H1 (cell line): Measurements from ENCODE around the gene R3HDML. TPM values are rescaled to one million over a fixed set of nuclear protein-coding genes. Genes with fewer than 3 reads are reported as not detected.

ENCODE experiments used
- CTCF ChIA-PET: fragments of 300-600 bp; sonication (Branson Sonifier 250); formaldehyde crosslinking; loops from one replicate; lab custom pipeline; 2021; ENCODE audit not compliant: partially characterized antibody; lab: Charles Lee
- POLR2A ChIA-PET: fragments of 300-600 bp; sonication (Branson Sonifier 250); formaldehyde crosslinking; loops from one replicate; lab custom pipeline; 2021; ENCODE audit warnings: inconsistent platforms; ENCODE audit not compliant: partially characterized antibody; lab: Charles Lee
- DNase-seq, 2 experiments: peaks; one replicate each; pipeline versions ENCODE4 v3.0.0 to v3.0.0-alpha.2; 2010 to 2022; ENCODE audit warnings: low spot score in 2 of 2, low read depth in 1 of 2, mixed read lengths in 1 of 2
- FAIRE-seq: peaks from 2 replicates; lab custom pipeline; 2011; peaks lifted over from hg19 to GRCh38; lab: Jason Lieb, UNC
- H2AFZ ChIP-seq: 2 replicates; pipeline ENCODE4 v1.8.1; 2012; ENCODE audit warnings: low read length, inconsistent platforms
- H2AK5ac ChIP-seq: 2 replicates; pipeline ENCODE4 v1.6.1; 2013; ENCODE audit warnings: low read depth, low read length
- H2BK120ac ChIP-seq: replicated peaks from 2 replicates; pipeline ENCODE3; 2013; ENCODE audit warnings: low read depth, low read length, inconsistent platforms
- H2BK12ac ChIP-seq: 2 replicates; pipeline ENCODE4 v1.6.1; 2013; ENCODE audit warnings: low read depth, low read length
- H2BK15ac ChIP-seq: 2 replicates; pipeline ENCODE4 v1.6.1; 2013; ENCODE audit warnings: low read length
- H2BK20ac ChIP-seq: 2 replicates; pipeline ENCODE4 v1.6.1; 2013; ENCODE audit warnings: low read length
- H2BK5ac ChIP-seq: 2 replicates; pipeline ENCODE4 v1.6.1; 2013; ENCODE audit warnings: low read depth, low read length
- H3K14ac ChIP-seq: 2 replicates; pipeline ENCODE4 v1.6.1; 2013; ENCODE audit warnings: inconsistent platforms; ENCODE audit not compliant: insufficient read length
- H3K18ac ChIP-seq: 2 replicates; pipeline ENCODE4 v1.6.1; 2013; ENCODE audit warnings: low read length; ENCODE audit errors: extremely low read depth
- H3K23ac ChIP-seq: 2 replicates; pipeline ENCODE4 v1.6.1; 2013; ENCODE audit warnings: inconsistent platforms; ENCODE audit not compliant: insufficient read length
- H3K23me2 ChIP-seq: 2 replicates; pipeline ENCODE4 v1.6.1; 2013; ENCODE audit warnings: low read depth, low read length
- H3K27ac ChIP-seq: 2 replicates; pipeline ENCODE4 v1.6.1; 2011; ENCODE audit warnings: low read depth, low read length, inconsistent platforms
- H3K27me3 ChIP-seq, 4 experiments: replicated peaks in 1 of 4; 1 replicate in 1 of 4; 2 replicates in 3 of 4; pipeline versions ENCODE4 v1.6.1 to v1.8.1; 2011 to 2013; ENCODE audit warnings: low read length in 3 of 4, mild to moderate bottlenecking in 3 of 4, inconsistent platforms in 2 of 4, mixed read lengths in 2 of 4, moderate library complexity in 1 of 4; ENCODE audit not compliant: control insufficient read depth in 3 of 4, insufficient read depth in 3 of 4; ENCODE audit errors: extremely low read depth in 1 of 4
- H3K36me3 ChIP-seq, 4 experiments: 2 replicates each; pipeline versions ENCODE4 v1.6.1 to v1.8.1; 2011 to 2013; ENCODE audit warnings: mild to moderate bottlenecking in 4 of 4, low read length in 3 of 4, moderate library complexity in 2 of 4, control low read depth in 1 of 4, inconsistent platforms in 1 of 4; ENCODE audit not compliant: insufficient read depth in 4 of 4, control insufficient read depth in 2 of 4
- H3K4ac ChIP-seq: replicated peaks from 2 replicates; pipeline ENCODE3; 2013; ENCODE audit warnings: low read length, low read depth, mixed read lengths, inconsistent platforms; ENCODE audit not compliant: insufficient read length
- H3K4me1 ChIP-seq, 4 experiments: replicated peaks in 1 of 4; 1 replicate in 1 of 4; 2 replicates in 3 of 4; pipeline versions ENCODE4 v1.6.1 to v1.8.1; 2011 to 2013; ENCODE audit warnings: low read length in 3 of 4, inconsistent platforms in 2 of 4, mixed read lengths in 1 of 4; ENCODE audit not compliant: insufficient read depth in 4 of 4, control insufficient read depth in 3 of 4
- H3K4me2 ChIP-seq, 2 experiments: 2 replicates each; pipeline versions ENCODE4 v1.6.1 to v1.8.1; 2011 to 2013; ENCODE audit warnings: low read depth in 2 of 2, low read length in 2 of 2, control low read depth in 1 of 2, inconsistent platforms in 1 of 2, mild to moderate bottlenecking in 1 of 2; ENCODE audit not compliant: insufficient read depth in 1 of 2
- H3K4me3 ChIP-seq, 4 experiments: fragments of 200-600, 300-600 bp in 1 of 4; sonication (generic), shearing (Covaris generic), sonication (Bioruptor Twin) in 1 of 4; 2 replicates each; pipeline versions ENCODE4 v1.5.1 to v1.8.1; 2011 to 2016; ENCODE audit warnings: low read length in 4 of 4, low read depth in 3 of 4, control low read depth in 2 of 4, inconsistent platforms in 2 of 4, mild to moderate bottlenecking in 2 of 4, mixed read lengths in 1 of 4, moderate library complexity in 1 of 4; ENCODE audit not compliant: insufficient read depth in 2 of 4; ENCODE audit errors: extremely low read depth in 1 of 4
- H3K56ac ChIP-seq: replicated peaks from 2 replicates; pipeline ENCODE3; 2013; ENCODE audit warnings: low read depth, mild to moderate bottlenecking, mixed read lengths, low read length, inconsistent platforms; ENCODE audit not compliant: insufficient read length
- H3K79me1 ChIP-seq: 2 replicates; pipeline ENCODE4 v1.6.1; 2013; ENCODE audit warnings: low read depth, low read length, control low read depth
- H3K79me2 ChIP-seq, 2 experiments: 2 replicates each; pipeline versions ENCODE4 v1.6.1 to v1.8.1; 2012 to 2013; ENCODE audit warnings: low read length in 2 of 2, mild to moderate bottlenecking in 2 of 2, inconsistent platforms in 1 of 2; ENCODE audit not compliant: insufficient read depth in 2 of 2, control insufficient read depth in 1 of 2
- H3K9ac ChIP-seq, 4 experiments: replicated peaks in 1 of 4; 1 replicate in 1 of 4; 2 replicates in 3 of 4; pipeline versions ENCODE4 v1.6.1 to v1.8.1; 2011 to 2013; ENCODE audit warnings: low read depth in 3 of 4, low read length in 3 of 4, control low read depth in 2 of 4, mild to moderate bottlenecking in 2 of 4, moderate library complexity in 2 of 4, inconsistent platforms in 1 of 4; ENCODE audit errors: extremely low read depth in 1 of 4
- H3K9me3 ChIP-seq, 2 experiments: 2 replicates each; pipeline versions ENCODE4 v1.6.1 to v1.8.1; 2012 to 2013; ENCODE audit warnings: mild to moderate bottlenecking in 2 of 2, moderate library complexity in 2 of 2, control low read depth in 1 of 2, inconsistent platforms in 1 of 2, low read depth in 1 of 2, low read length in 1 of 2, mixed read lengths in 1 of 2; ENCODE audit not compliant: insufficient read depth in 2 of 2
- H4K20me1 ChIP-seq, 2 experiments: replicated peaks in 1 of 2; 2 replicates each; pipeline versions ENCODE3 to v1.8.1; 2011 to 2013; ENCODE audit warnings: inconsistent platforms in 2 of 2, low read length in 2 of 2, mild to moderate bottlenecking in 1 of 2; ENCODE audit not compliant: insufficient read depth in 2 of 2, control insufficient read depth in 1 of 2
- H4K5ac ChIP-seq: 2 replicates; pipeline ENCODE4 v1.6.1; 2013; ENCODE audit warnings: low read length, low read depth, mixed read lengths, inconsistent platforms; ENCODE audit not compliant: insufficient read length
- H4K8ac ChIP-seq: 2 replicates; pipeline ENCODE4 v1.8.0; 2013; ENCODE audit warnings: mild to moderate bottlenecking, moderate library complexity, low read length, inconsistent platforms; ENCODE audit not compliant: insufficient read depth; ENCODE audit errors: extremely low read depth
- H4K91ac ChIP-seq: replicated peaks from 2 replicates; pipeline ENCODE3; 2013; ENCODE audit warnings: low read length, mixed read lengths, inconsistent platforms; ENCODE audit not compliant: insufficient read length
- CBX5 ChIP-seq: fragments of 300-800, 300-1000 bp; sonication (generic); IDR thresholded peaks from 2 replicates; pipeline ENCODE4 v1.7.1; 2016; ENCODE audit warnings: antibody characterized with exemption, low read length, low read depth
- CBX8 ChIP-seq: fragments of 300-800, 300-1000 bp; sonication (generic); IDR thresholded peaks from 2 replicates; pipeline ENCODE4 v1.7.1; 2016; ENCODE audit warnings: low read depth, low read length, borderline replicate concordance
- EZH2 ChIP-seq: fragments of 200-600 bp; sonication (generic); IDR thresholded peaks from 2 replicates; pipeline ENCODE4 v1.7.1; 2012; ENCODE audit warnings: low read depth, mild to moderate bottlenecking, moderate library complexity, low read length, inconsistent platforms; ENCODE audit not compliant: severe bottlenecking
- FOSL1 ChIP-seq: IDR thresholded peaks from 2 replicates; pipeline ENCODE4 v1.6.1; 2011; ENCODE audit warnings: mild to moderate bottlenecking, low read depth, low read length, moderate library complexity; ENCODE audit not compliant: insufficient read depth
- GABPA ChIP-seq: IDR thresholded peaks from 2 replicates; pipeline ENCODE4 v1.6.1; 2011; ENCODE audit warnings: mild to moderate bottlenecking, low read length, moderate library complexity, borderline replicate concordance; ENCODE audit not compliant: insufficient read depth
- KDM4A ChIP-seq: IDR thresholded peaks from one replicate; pipeline ENCODE4 v1.7.1; 2012; ENCODE audit warnings: low read depth, mild to moderate bottlenecking, moderate library complexity, low read length, inconsistent platforms; ENCODE audit not compliant: severe bottlenecking
- PHF8 ChIP-seq: fragments of 200-600 bp; sonication (generic); conservative IDR thresholded peaks from 2 replicates; pipeline ENCODE4 v1.7.1; 2012; ENCODE audit warnings: low read depth, mild to moderate bottlenecking, inconsistent platforms, low read length, moderate library complexity
- RAD21 ChIP-seq, 2 experiments: IDR thresholded peaks in 1 of 2; conservative IDR thresholded peaks in 1 of 2; 2 replicates each; pipeline ENCODE4 v1.6.1; 2011; ENCODE audit warnings: low read depth in 2 of 2, low read length in 2 of 2, improper control_type of control experiment in 1 of 2, inconsistent platforms in 1 of 2, mild to moderate bottlenecking in 1 of 2, moderate library complexity in 1 of 2
- RNF2 ChIP-seq: fragments of 200-900, 300-1000 bp; sonication (generic); IDR thresholded peaks from 2 replicates; pipeline ENCODE4 v1.7.1; 2016; ENCODE audit warnings: borderline replicate concordance, low read depth, mild to moderate bottlenecking, antibody characterized with exemption, low read length; ENCODE audit not compliant: poor library complexity, severe bottlenecking; ENCODE audit errors: missing control alignments
- WGBS, 2 experiments: shearing (Covaris generic) in 1 of 2; methylation state at CpG; one replicate each; pipeline versions ENCODE4 v1.1.6 to v1.1.7; 2013 to 2015; ENCODE audit warnings: low lambda C conversion rate in 2 of 2, mixed read lengths in 2 of 2, inconsistent platforms in 1 of 2, low coverage in 1 of 2, missing lambda C conversion rate in 1 of 2; ENCODE audit not compliant: insufficient replicate concordance in 2 of 2, insufficient coverage in 1 of 2, insufficient read length in 1 of 2; ENCODE audit errors: extremely low coverage in 1 of 2, missing lambda C conversion rate in 1 of 2; 5-methylcytosine and 5-hydroxymethylcytosine counted together
- polyA plus RNA-seq, 7 experiments: library from polyadenylated mRNA; depleted of rRNA in 3 of 7; stranded (reverse) in 5 of 7; unstranded in 2 of 7; fragments of >200 nt in 5 of 7; fragments of 200-250 nt in 2 of 7; gene quantifications; 1 replicate in 5 of 7; 2 replicates in 1 of 7; 4 replicates in 1 of 7; pipeline versions ENCODE4 v1.2.1 to v1.2.3, GENCODE V29; 2011 to 2013; ENCODE audit warnings: missing spikeins in 2 of 7, mixed read lengths in 2 of 7
- total RNA-seq: library from RNA; stranded (reverse); fragmentation: NEBNext Ultra II Directional; extraction: Animal tissue kit (Norgen Biotek cat#: 25700); gene quantifications from 2 replicates; pipeline ENCODE4 v1.2.1, GENCODE V29; 2021

The R3HDML gene
- total and polyA plus RNA-seq, 2 of the 8 experiments (the other 6 are each of a cell fraction or from before 2014, with no cell fraction given) = not detected

DNA sequence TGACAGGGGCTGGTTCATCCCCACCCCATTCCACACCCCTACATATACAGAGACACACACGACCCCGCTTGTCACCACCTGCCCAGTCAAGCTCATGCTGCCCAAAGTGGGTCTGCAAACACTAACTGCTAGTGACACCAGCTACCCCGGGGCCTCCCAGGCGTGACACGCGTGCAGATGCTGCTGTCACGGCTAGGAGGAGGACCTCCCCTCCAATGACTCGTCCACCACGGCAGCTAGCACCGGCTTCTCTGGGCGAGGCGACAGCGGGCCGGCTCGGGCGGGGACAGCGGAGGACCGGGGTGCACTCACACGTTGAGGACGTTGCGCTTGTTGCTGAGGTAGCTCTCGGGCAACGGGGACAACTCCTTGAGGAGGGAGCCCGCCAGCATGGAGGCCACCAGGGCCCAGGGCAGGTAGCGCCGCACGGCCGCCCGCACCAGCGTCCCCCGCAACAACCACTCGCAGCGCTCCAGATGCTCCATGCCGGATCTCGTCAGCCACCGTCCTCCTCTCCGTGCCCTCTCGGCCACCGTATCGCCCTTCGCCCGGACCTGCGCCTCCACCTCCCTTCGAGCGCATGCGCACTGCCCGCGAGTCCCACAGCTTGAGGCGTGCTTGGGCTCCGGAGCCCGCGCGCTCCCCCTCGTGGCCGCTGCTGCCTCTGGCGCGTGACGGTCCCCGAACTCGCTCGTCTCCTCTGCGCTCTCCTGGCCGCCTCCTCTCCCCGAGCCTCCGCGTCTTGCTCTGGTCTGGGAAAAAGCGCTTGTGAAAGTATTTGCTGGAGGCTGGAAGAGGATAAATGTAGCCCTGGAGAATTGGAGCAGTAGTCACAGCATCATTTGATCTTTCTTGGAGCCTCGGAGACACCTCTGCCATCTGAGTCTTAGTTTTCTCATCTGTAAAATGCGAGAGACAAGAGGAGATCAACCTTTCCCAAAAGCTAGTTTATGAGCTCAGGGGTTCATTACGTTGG, 25.9 kb upstream of the R3HDML start, which contains the start of gene FITM2:
TSS of gene FITM2 (minus strand) at position 539 of the 976 bp plus-strand sequence. CDS start at position 485, 54 bp downstream.
- Histone ChIP-seq H3K23ac (no peak within 1 kb of the TSS), H2BK5ac (peak within 1 kb of the TSS; percentile 81), H2BK15ac (no peak within 1 kb of the TSS), H2BK12ac (0 out of 2 replicates have a peak within 1 kb of the TSS, but pooled peaks have one; percentile 7), H3K4ac (no peak within 1 kb of the TSS), H3K4me1 (peaks cover 0 to 5% (median 2%) of the 10 kb centered on the region in 4 experiments; a peak in 2 of 7 replicates), H3K18ac (no peak within 1 kb of the TSS; the same call in 1 of the 2 replicates), H2BK120ac (no peak within 1 kb of the TSS), H4K8ac (no peak within 1 kb of the TSS), H2AK5ac (no peak within 1 kb of the TSS), H3K4me3 (peak within 1 kb of the TSS; percentile 57 to 79 (median 76)), H3K36me3 (no peaks in the 10 kb centered on the region), H3K23me2 (peaks cover 5% of the 10 kb centered on the region), H4K5ac (no peak within 1 kb of the TSS), H3K14ac (no peak within 1 kb of the TSS), H3K79me2 (no peaks in the 10 kb centered on the region), H3K9ac (peak within 1 kb of the TSS in 3 of 4 experiments; percentile 1 to 38 (median 38); a peak in 2 of 7 replicates), H3K56ac (no peak within 1 kb of the TSS), H3K9me3 (no peaks in the 10 kb centered on the region), H4K20me1 (no peaks in the 10 kb centered on the region), H4K91ac (no peak within 1 kb of the TSS), H2BK20ac (no peak within 1 kb of the TSS), H2AFZ (peak within 1 kb of the TSS; percentile 47), H3K4me2 (peak within 1 kb of the TSS; percentile 72 to 99), H3K27me3 (peaks cover 0 to 18% (median 8%) of the 10 kb centered on the region in 4 experiments; a peak in 4 of 7 replicates), H3K27ac (no peak within 1 kb of the TSS), H3K79me1 (no peaks in the 10 kb centered on the region)
- DNase-seq = peak; percentile 93 to 99
- no peak for FAIRE-seq
- WGBS, 2 experiments = 5% methylated on average over 65 of the region's 70 CpGs; no CpG with 5 or more reads in 1 of the 2 experiments
- POLR2A ChIA-PET = interaction anchor here (1.0 to 2.9 kb wide), 2 partner anchors 15 to 76 kb away, joined by 4 to 14 read pairs; no protein-coding TSS in a partner anchor
- CTCF ChIA-PET = interaction anchor here (0.6 to 11.3 kb wide), 43 partner anchors 9 to 1214 kb away, joined by 3 to 139 read pairs (median 3); partner anchors contain the start of genes GDAP1L1 and R3HDML
- TF ChIP-seq RAD21 (IDR thresholded peaks at IDR 0.05 in 1 of 2, conservative IDR thresholded peaks at IDR 0.05 in 1 of 2; ENCODE audit: low read depth in 2 of 2, low read length in 2 of 2) = peak; percentile 73 to 77
- TF ChIP-seq CBX8 = no peak
- no peak for TF ChIP-seq RNF2
- no peak for TF ChIP-seq EZH2
- TF ChIP-seq PHF8 = peak; percentile 56
- no peak for TF ChIP-seq GABPA
- TF ChIP-seq CBX5 = no peak
- TF ChIP-seq FOSL1 = no peak
- peak; percentile 96 for TF ChIP-seq KDM4A
